ENCODE results near the gene ZFP42. TPM values are rescaled to one million over a fixed set of nuclear protein-coding genes. Genes with fewer than 3 reads are reported as not detected.

ZFP42 gene
- total and polyA plus RNA-seq, 2 experiments from 2014 or later: 4.4 to 4.5 TPM

DNA sequence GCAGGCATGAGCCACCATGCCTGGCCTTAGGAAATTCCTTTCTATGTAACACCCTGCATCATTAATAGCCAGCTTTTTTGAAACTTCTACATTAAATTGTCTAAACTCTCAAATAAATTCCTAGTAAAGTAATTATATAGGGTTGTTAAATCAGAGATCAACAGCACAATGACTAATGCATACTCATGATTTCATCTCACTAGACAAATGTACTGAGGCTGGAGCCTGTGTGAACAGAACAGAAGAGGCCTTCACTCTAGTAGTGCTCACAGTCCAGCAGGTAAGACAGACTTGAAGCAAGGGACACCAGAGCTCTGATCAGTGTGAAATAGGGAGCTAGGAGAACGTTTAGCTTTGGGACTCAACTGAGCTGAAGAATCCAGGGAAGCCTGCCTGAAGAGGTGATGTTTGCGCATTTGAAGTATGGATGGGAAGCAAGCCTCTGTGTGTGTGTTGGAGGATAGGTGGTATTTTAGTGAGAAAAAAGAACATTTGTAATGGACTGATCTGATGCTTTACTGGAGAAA, 3.9 kb downstream of the ZFP42 start:
- Histone ChIP-seq H3K4me3 (no peak overlapping the region), H2AFZ (no peak overlapping the region), H3K36me3 (replicated peaks; ENCODE audit: insufficient read depth, low read depth) (no peaks in the 10 kb centered on the region), H3K27me3 (no peaks in the 10 kb centered on the region), H3K9me3 (ENCODE audit: low read depth) (no peaks in the 10 kb centered on the region), H3K4me1 (ENCODE audit: insufficient read depth) (no peaks in the 10 kb centered on the region), H3K9me2 (replicated peaks; ENCODE audit: insufficient read depth) (no peaks in the 10 kb centered on the region), H3K27ac (no peak overlapping the region), H3K4me2 (no peak overlapping the region), H4K20me1 (ENCODE audit: insufficient read depth, poor library complexity, severe bottlenecking) (no peaks in the 10 kb centered on the region), H3K79me2 (no peaks in the 10 kb centered on the region)
- TF ChIP-seq, protein P1, sequence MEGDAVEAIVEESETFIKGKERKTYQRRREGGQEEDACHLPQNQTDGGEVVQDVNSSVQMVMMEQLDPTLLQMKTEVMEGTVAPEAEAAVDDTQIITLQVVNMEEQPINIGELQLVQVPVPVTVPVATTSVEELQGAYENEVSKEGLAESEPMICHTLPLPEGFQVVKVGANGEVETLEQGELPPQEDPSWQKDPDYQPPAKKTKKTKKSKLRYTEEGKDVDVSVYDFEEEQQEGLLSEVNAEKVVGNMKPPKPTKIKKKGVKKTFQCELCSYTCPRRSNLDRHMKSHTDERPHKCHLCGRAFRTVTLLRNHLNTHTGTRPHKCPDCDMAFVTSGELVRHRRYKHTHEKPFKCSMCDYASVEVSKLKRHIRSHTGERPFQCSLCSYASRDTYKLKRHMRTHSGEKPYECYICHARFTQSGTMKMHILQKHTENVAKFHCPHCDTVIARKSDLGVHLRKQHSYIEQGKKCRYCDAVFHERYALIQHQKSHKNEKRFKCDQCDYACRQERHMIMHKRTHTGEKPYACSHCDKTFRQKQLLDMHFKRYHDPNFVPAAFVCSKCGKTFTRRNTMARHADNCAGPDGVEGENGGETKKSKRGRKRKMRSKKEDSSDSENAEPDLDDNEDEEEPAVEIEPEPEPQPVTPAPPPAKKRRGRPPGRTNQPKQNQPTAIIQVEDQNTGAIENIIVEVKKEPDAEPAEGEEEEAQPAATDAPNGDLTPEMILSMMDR (IDR thresholded peaks at IDR 0.05; ENCODE audit: poor library complexity): no peak
- 72% methylated on average over 2 of the region's 2 CpGs for WGBS (ENCODE audit: low lambda C conversion rate, missing lambda C conversion rate)
- DNase-seq (ENCODE audit: low spot score): no peak

DNA sequence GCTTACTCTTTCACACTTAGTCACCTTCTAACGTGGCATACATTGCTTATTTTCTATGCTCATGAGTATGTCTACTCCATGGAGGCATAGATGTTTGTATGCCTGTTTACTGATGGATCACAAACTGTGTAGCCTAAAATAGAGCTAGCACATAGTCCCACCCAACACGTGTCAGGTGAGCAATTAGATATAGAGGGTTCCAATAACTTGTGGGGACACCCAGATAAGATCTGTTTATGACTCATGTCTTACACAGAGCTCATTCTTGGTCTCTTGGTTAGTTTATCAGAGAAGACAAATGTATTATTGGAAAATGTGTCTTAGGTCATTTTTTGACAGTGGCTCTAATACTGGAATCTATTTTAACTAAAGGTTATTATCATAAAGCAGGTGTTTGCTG, 6.8 kb downstream of the ZFP42 start:
- Histone ChIP-seq H3K4me2 (no peak overlapping the region), H2AFZ (no peak overlapping the region), H3K9me3 (ENCODE audit: low read depth) (no peaks in the 10 kb centered on the region), H4K20me1 (ENCODE audit: insufficient read depth, poor library complexity, severe bottlenecking) (no peaks in the 10 kb centered on the region), H3K79me2 (no peaks in the 10 kb centered on the region), H3K4me3 (no peak overlapping the region), H3K4me1 (ENCODE audit: insufficient read depth) (no peaks in the 10 kb centered on the region), H3K27me3 (no peaks in the 10 kb centered on the region), H3K27ac (peak overlapping the region; percentile 31), H3K9me2 (replicated peaks; ENCODE audit: insufficient read depth) (no peaks in the 10 kb centered on the region), H3K36me3 (replicated peaks; ENCODE audit: insufficient read depth, low read depth) (no peaks in the 10 kb centered on the region)
- 76% methylated on average over 2 of the region's 2 CpGs for WGBS (ENCODE audit: low lambda C conversion rate, missing lambda C conversion rate)
- TF ChIP-seq EZH2 (IDR thresholded peaks at IDR 0.05; ENCODE audit: borderline replicate concordance) (no peak), EZH2phosphoT487 (IDR thresholded peaks at IDR 0.05; ENCODE audit: low read depth, severe bottlenecking, unreplicated experiment) (no peak)
- TF ChIP-seq, protein P1 (IDR thresholded peaks at IDR 0.05; ENCODE audit: poor library complexity): no peak
- no peak for DNase-seq (ENCODE audit: low spot score)

DNA sequence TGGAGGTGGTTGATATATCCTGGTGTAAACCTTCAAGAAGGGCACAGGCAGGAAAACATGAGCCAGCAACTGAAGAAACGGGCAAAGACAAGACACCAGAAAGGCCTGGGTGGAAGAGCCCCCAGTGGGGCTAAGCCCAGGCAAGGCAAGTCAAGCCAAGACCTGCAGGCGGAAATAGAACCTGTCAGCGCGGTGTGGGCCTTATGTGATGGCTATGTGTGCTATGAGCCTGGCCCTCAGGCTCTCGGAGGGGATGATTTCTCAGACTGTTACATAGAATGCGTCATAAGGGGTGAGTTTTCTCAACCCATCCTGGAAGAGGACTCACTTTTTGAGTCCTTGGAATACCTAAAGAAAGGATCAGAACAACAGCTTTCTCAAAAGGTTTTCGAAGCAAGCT, 7.2 kb downstream of the ZFP42 start:
- Histone ChIP-seq H3K9me3 (ENCODE audit: low read depth) (no peaks in the 10 kb centered on the region), H3K27me3 (no peaks in the 10 kb centered on the region), H4K20me1 (ENCODE audit: insufficient read depth, poor library complexity, severe bottlenecking) (no peaks in the 10 kb centered on the region), H3K79me2 (no peaks in the 10 kb centered on the region), H3K27ac (peak overlapping the region; percentile 31), H3K4me3 (no peak overlapping the region), H3K4me1 (ENCODE audit: insufficient read depth) (no peaks in the 10 kb centered on the region), H3K36me3 (replicated peaks; ENCODE audit: insufficient read depth, low read depth) (no peaks in the 10 kb centered on the region), H2AFZ (no peak overlapping the region), H3K4me2 (no peak overlapping the region), H3K9me2 (replicated peaks; ENCODE audit: insufficient read depth) (no peaks in the 10 kb centered on the region)
- DNase-seq (ENCODE audit: low spot score): no peak
- no peak for TF ChIP-seq EZH2phosphoT487 (IDR thresholded peaks at IDR 0.05; ENCODE audit: low read depth, severe bottlenecking, unreplicated experiment)
- no peak for TF ChIP-seq EZH2 (IDR thresholded peaks at IDR 0.05; ENCODE audit: borderline replicate concordance)
- TF ChIP-seq, protein P1 (IDR thresholded peaks at IDR 0.05; ENCODE audit: poor library complexity): no peak
- 98% methylated on average over 7 of the region's 7 CpGs for WGBS (ENCODE audit: low lambda C conversion rate, missing lambda C conversion rate)

DNA sequence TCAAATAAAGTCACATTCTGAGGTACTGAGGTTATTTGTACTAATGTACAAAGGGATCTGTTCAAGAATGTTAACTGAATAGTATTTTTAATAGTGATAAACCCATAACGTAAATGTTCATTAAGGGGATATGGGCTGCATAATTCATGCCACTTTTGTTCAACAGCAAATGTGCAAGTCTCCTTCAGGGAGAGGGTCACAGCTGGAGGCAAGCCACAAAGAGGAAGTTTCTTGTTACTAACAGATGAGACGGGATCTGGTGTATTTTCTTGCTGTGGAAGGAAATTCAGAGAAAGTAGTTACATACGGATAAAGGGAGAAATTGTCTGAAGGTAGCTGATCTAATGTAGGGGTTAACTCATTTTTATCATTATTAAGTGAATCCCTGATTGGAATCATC, 10.0 kb downstream of the ZFP42 start:
- 73% methylated on average over 3 of the region's 3 CpGs for WGBS (ENCODE audit: low lambda C conversion rate, missing lambda C conversion rate)
- H3K27me3 ChIP-seq: no peaks in the 10 kb centered on the region
- H3K79me2 ChIP-seq: peaks cover 3% of the 10 kb centered on the region
- H4K20me1 ChIP-seq (ENCODE audit: insufficient read depth, poor library complexity, severe bottlenecking): no peaks in the 10 kb centered on the region
- no peaks in the 10 kb centered on the region for H3K9me2 ChIP-seq (replicated peaks; ENCODE audit: insufficient read depth)
- no peaks in the 10 kb centered on the region for H3K4me1 ChIP-seq (ENCODE audit: insufficient read depth)
- no peak overlapping the region for H3K27ac ChIP-seq
- TF ChIP-seq, protein P1 (IDR thresholded peaks at IDR 0.05; ENCODE audit: poor library complexity): no peak
- TF ChIP-seq EZH2phosphoT487 (IDR thresholded peaks at IDR 0.05; ENCODE audit: low read depth, severe bottlenecking, unreplicated experiment): no peak
- no peak for TF ChIP-seq EZH2 (IDR thresholded peaks at IDR 0.05; ENCODE audit: borderline replicate concordance)
- no peak overlapping the region for H2AFZ ChIP-seq
- no peak for DNase-seq (ENCODE audit: low spot score)
- no peak overlapping the region for H3K4me3 ChIP-seq
- H3K9me3 ChIP-seq (ENCODE audit: low read depth): no peaks in the 10 kb centered on the region
- H3K36me3 ChIP-seq (replicated peaks; ENCODE audit: insufficient read depth, low read depth): no peaks in the 10 kb centered on the region
- no peak overlapping the region for H3K4me2 ChIP-seq

Measured in hepatocyte (in vitro differentiated cells).